H1 (cell line): Measurements from ENCODE around the gene NFX1. TPM values are rescaled to one million over a fixed set of nuclear protein-coding genes. Genes with fewer than 3 reads are reported as not detected.

Experiments used
- CTCF ChIA-PET: fragments of 300-600 bp; sonication (Branson Sonifier 250); formaldehyde crosslinking; loops from one replicate; lab custom pipeline; 2021; ENCODE audit not compliant: partially characterized antibody; lab: Charles Lee
- POLR2A ChIA-PET: fragments of 300-600 bp; sonication (Branson Sonifier 250); formaldehyde crosslinking; loops from one replicate; lab custom pipeline; 2021; ENCODE audit warnings: inconsistent platforms; ENCODE audit not compliant: partially characterized antibody; lab: Charles Lee
- DNase-seq, 2 experiments: peaks; one replicate each; pipeline versions ENCODE4 v3.0.0 to v3.0.0-alpha.2; 2010 to 2022; ENCODE audit warnings: low spot score in 2 of 2, low read depth in 1 of 2, mixed read lengths in 1 of 2
- FAIRE-seq: peaks from 2 replicates; lab custom pipeline; 2011; peaks lifted over from hg19 to GRCh38; lab: Jason Lieb, UNC
- H2AFZ ChIP-seq: 2 replicates; pipeline ENCODE4 v1.8.1; 2012; ENCODE audit warnings: low read length, inconsistent platforms
- H2AK5ac ChIP-seq: 2 replicates; pipeline ENCODE4 v1.6.1; 2013; ENCODE audit warnings: low read depth, low read length
- H2BK120ac ChIP-seq: replicated peaks from 2 replicates; pipeline ENCODE3; 2013; ENCODE audit warnings: low read depth, low read length, inconsistent platforms
- H2BK12ac ChIP-seq: 2 replicates; pipeline ENCODE4 v1.6.1; 2013; ENCODE audit warnings: low read depth, low read length
- H2BK15ac ChIP-seq: 2 replicates; pipeline ENCODE4 v1.6.1; 2013; ENCODE audit warnings: low read length
- H2BK20ac ChIP-seq: 2 replicates; pipeline ENCODE4 v1.6.1; 2013; ENCODE audit warnings: low read length
- H2BK5ac ChIP-seq: 2 replicates; pipeline ENCODE4 v1.6.1; 2013; ENCODE audit warnings: low read depth, low read length
- H3K14ac ChIP-seq: 2 replicates; pipeline ENCODE4 v1.6.1; 2013; ENCODE audit warnings: inconsistent platforms; ENCODE audit not compliant: insufficient read length
- H3K18ac ChIP-seq: 2 replicates; pipeline ENCODE4 v1.6.1; 2013; ENCODE audit warnings: low read length; ENCODE audit errors: extremely low read depth
- H3K23ac ChIP-seq: 2 replicates; pipeline ENCODE4 v1.6.1; 2013; ENCODE audit warnings: inconsistent platforms; ENCODE audit not compliant: insufficient read length
- H3K23me2 ChIP-seq: 2 replicates; pipeline ENCODE4 v1.6.1; 2013; ENCODE audit warnings: low read depth, low read length
- H3K27ac ChIP-seq: 2 replicates; pipeline ENCODE4 v1.6.1; 2011; ENCODE audit warnings: low read depth, low read length, inconsistent platforms
- H3K27me3 ChIP-seq, 4 experiments: replicated peaks in 1 of 4; 1 replicate in 1 of 4; 2 replicates in 3 of 4; pipeline versions ENCODE4 v1.6.1 to v1.8.1; 2011 to 2013; ENCODE audit warnings: low read length in 3 of 4, mild to moderate bottlenecking in 3 of 4, inconsistent platforms in 2 of 4, mixed read lengths in 2 of 4, moderate library complexity in 1 of 4; ENCODE audit not compliant: control insufficient read depth in 3 of 4, insufficient read depth in 3 of 4; ENCODE audit errors: extremely low read depth in 1 of 4
- H3K36me3 ChIP-seq, 4 experiments: 2 replicates each; pipeline versions ENCODE4 v1.6.1 to v1.8.1; 2011 to 2013; ENCODE audit warnings: mild to moderate bottlenecking in 4 of 4, low read length in 3 of 4, moderate library complexity in 2 of 4, control low read depth in 1 of 4, inconsistent platforms in 1 of 4; ENCODE audit not compliant: insufficient read depth in 4 of 4, control insufficient read depth in 2 of 4
- H3K4ac ChIP-seq: replicated peaks from 2 replicates; pipeline ENCODE3; 2013; ENCODE audit warnings: low read length, low read depth, mixed read lengths, inconsistent platforms; ENCODE audit not compliant: insufficient read length
- H3K4me1 ChIP-seq, 4 experiments: replicated peaks in 1 of 4; 1 replicate in 1 of 4; 2 replicates in 3 of 4; pipeline versions ENCODE4 v1.6.1 to v1.8.1; 2011 to 2013; ENCODE audit warnings: low read length in 3 of 4, inconsistent platforms in 2 of 4, mixed read lengths in 1 of 4; ENCODE audit not compliant: insufficient read depth in 4 of 4, control insufficient read depth in 3 of 4
- H3K4me2 ChIP-seq, 2 experiments: 2 replicates each; pipeline versions ENCODE4 v1.6.1 to v1.8.1; 2011 to 2013; ENCODE audit warnings: low read depth in 2 of 2, low read length in 2 of 2, control low read depth in 1 of 2, inconsistent platforms in 1 of 2, mild to moderate bottlenecking in 1 of 2; ENCODE audit not compliant: insufficient read depth in 1 of 2
- H3K4me3 ChIP-seq, 4 experiments: fragments of 200-600, 300-600 bp in 1 of 4; sonication (generic), shearing (Covaris generic), sonication (Bioruptor Twin) in 1 of 4; 2 replicates each; pipeline versions ENCODE4 v1.5.1 to v1.8.1; 2011 to 2016; ENCODE audit warnings: low read length in 4 of 4, low read depth in 3 of 4, control low read depth in 2 of 4, inconsistent platforms in 2 of 4, mild to moderate bottlenecking in 2 of 4, mixed read lengths in 1 of 4, moderate library complexity in 1 of 4; ENCODE audit not compliant: insufficient read depth in 2 of 4; ENCODE audit errors: extremely low read depth in 1 of 4
- H3K56ac ChIP-seq: replicated peaks from 2 replicates; pipeline ENCODE3; 2013; ENCODE audit warnings: low read depth, mild to moderate bottlenecking, mixed read lengths, low read length, inconsistent platforms; ENCODE audit not compliant: insufficient read length
- H3K79me1 ChIP-seq: 2 replicates; pipeline ENCODE4 v1.6.1; 2013; ENCODE audit warnings: low read depth, low read length, control low read depth
- H3K79me2 ChIP-seq, 2 experiments: 2 replicates each; pipeline versions ENCODE4 v1.6.1 to v1.8.1; 2012 to 2013; ENCODE audit warnings: low read length in 2 of 2, mild to moderate bottlenecking in 2 of 2, inconsistent platforms in 1 of 2; ENCODE audit not compliant: insufficient read depth in 2 of 2, control insufficient read depth in 1 of 2
- H3K9ac ChIP-seq, 4 experiments: replicated peaks in 1 of 4; 1 replicate in 1 of 4; 2 replicates in 3 of 4; pipeline versions ENCODE4 v1.6.1 to v1.8.1; 2011 to 2013; ENCODE audit warnings: low read depth in 3 of 4, low read length in 3 of 4, control low read depth in 2 of 4, mild to moderate bottlenecking in 2 of 4, moderate library complexity in 2 of 4, inconsistent platforms in 1 of 4; ENCODE audit errors: extremely low read depth in 1 of 4
- H3K9me3 ChIP-seq, 2 experiments: 2 replicates each; pipeline versions ENCODE4 v1.6.1 to v1.8.1; 2012 to 2013; ENCODE audit warnings: mild to moderate bottlenecking in 2 of 2, moderate library complexity in 2 of 2, control low read depth in 1 of 2, inconsistent platforms in 1 of 2, low read depth in 1 of 2, low read length in 1 of 2, mixed read lengths in 1 of 2; ENCODE audit not compliant: insufficient read depth in 2 of 2
- H4K20me1 ChIP-seq, 2 experiments: replicated peaks in 1 of 2; 2 replicates each; pipeline versions ENCODE3 to v1.8.1; 2011 to 2013; ENCODE audit warnings: inconsistent platforms in 2 of 2, low read length in 2 of 2, mild to moderate bottlenecking in 1 of 2; ENCODE audit not compliant: insufficient read depth in 2 of 2, control insufficient read depth in 1 of 2
- H4K5ac ChIP-seq: 2 replicates; pipeline ENCODE4 v1.6.1; 2013; ENCODE audit warnings: low read length, low read depth, mixed read lengths, inconsistent platforms; ENCODE audit not compliant: insufficient read length
- H4K8ac ChIP-seq: 2 replicates; pipeline ENCODE4 v1.8.0; 2013; ENCODE audit warnings: mild to moderate bottlenecking, moderate library complexity, low read length, inconsistent platforms; ENCODE audit not compliant: insufficient read depth; ENCODE audit errors: extremely low read depth
- H4K91ac ChIP-seq: replicated peaks from 2 replicates; pipeline ENCODE3; 2013; ENCODE audit warnings: low read length, mixed read lengths, inconsistent platforms; ENCODE audit not compliant: insufficient read length
- BRCA1 ChIP-seq: IDR thresholded peaks from 2 replicates; pipeline ENCODE4 v1.6.1; 2012; ENCODE audit warnings: low read depth, low read length, improper control_type of control experiment
- CREB1 ChIP-seq: IDR thresholded peaks from 2 replicates; pipeline ENCODE4 v1.6.1; 2012; ENCODE audit warnings: inconsistent platforms
- HDAC6 ChIP-seq: IDR thresholded peaks from one replicate; pipeline ENCODE4 v1.7.1; 2012; ENCODE audit warnings: low read depth, mild to moderate bottlenecking, inconsistent platforms, low read length, moderate library complexity
- JUND ChIP-seq: IDR thresholded peaks from 2 replicates; pipeline ENCODE4 v1.6.1; 2011; ENCODE audit warnings: mild to moderate bottlenecking, improper control_type of control experiment, low read length
- POU5F1 ChIP-seq: IDR thresholded peaks from 2 replicates; pipeline ENCODE4 v1.6.1; 2011; ENCODE audit warnings: low read depth, mild to moderate bottlenecking, low read length, moderate library complexity
- SP2 ChIP-seq: IDR thresholded peaks from 2 replicates; pipeline ENCODE4 v1.6.1; 2012; ENCODE audit warnings: mild to moderate bottlenecking, low read length, inconsistent platforms
- TAF7 ChIP-seq: optimal IDR thresholded peaks from 2 replicates; pipeline ENCODE3; 2011; ENCODE audit warnings: low read depth, mild to moderate bottlenecking, inconsistent platforms, low read length, moderate library complexity, borderline replicate concordance
- TCF12 ChIP-seq: IDR thresholded peaks from 2 replicates; pipeline ENCODE4 v1.6.1; 2011; ENCODE audit warnings: low read depth, mild to moderate bottlenecking, low read length
- WGBS, 2 experiments: shearing (Covaris generic) in 1 of 2; methylation state at CpG; one replicate each; pipeline versions ENCODE4 v1.1.6 to v1.1.7; 2013 to 2015; ENCODE audit warnings: low lambda C conversion rate in 2 of 2, mixed read lengths in 2 of 2, inconsistent platforms in 1 of 2, low coverage in 1 of 2, missing lambda C conversion rate in 1 of 2; ENCODE audit not compliant: insufficient replicate concordance in 2 of 2, insufficient coverage in 1 of 2, insufficient read length in 1 of 2; ENCODE audit errors: extremely low coverage in 1 of 2, missing lambda C conversion rate in 1 of 2; 5-methylcytosine and 5-hydroxymethylcytosine counted together
- polyA plus RNA-seq, 7 experiments: library from polyadenylated mRNA; depleted of rRNA in 3 of 7; stranded (reverse) in 5 of 7; unstranded in 2 of 7; fragments of >200 nt in 5 of 7; fragments of 200-250 nt in 2 of 7; gene quantifications; 1 replicate in 5 of 7; 2 replicates in 1 of 7; 4 replicates in 1 of 7; pipeline versions ENCODE4 v1.2.1 to v1.2.3, GENCODE V29; 2011 to 2013; ENCODE audit warnings: missing spikeins in 2 of 7, mixed read lengths in 2 of 7
- total RNA-seq: library from RNA; stranded (reverse); fragmentation: NEBNext Ultra II Directional; extraction: Animal tissue kit (Norgen Biotek cat#: 25700); gene quantifications from 2 replicates; pipeline ENCODE4 v1.2.1, GENCODE V29; 2021

Gene NFX1
- total and polyA plus RNA-seq, 2 of the 8 experiments (the other 6 are each of a cell fraction or from before 2014, with no cell fraction given), result 19.4 to 28.4 TPM

- Histone ChIP-seq H3K23ac (no peak overlapping the region), H3K9ac (no peak overlapping the region), H3K36me3 (peaks cover 10 to 44% (median 25%) of the 10 kb centered on the region in 4 experiments), H3K27ac (no peak overlapping the region), H3K9me3 (no peaks in the 10 kb centered on the region), H2AFZ (no peak overlapping the region), H2BK15ac (no peak overlapping the region), H2AK5ac (no peak overlapping the region), H4K5ac (no peak overlapping the region), H3K79me2 (no peaks in the 10 kb centered on the region), H2BK20ac (no peak overlapping the region), H3K4ac (no peak overlapping the region), H4K91ac (no peak overlapping the region), H4K8ac (no peak overlapping the region), H2BK120ac (no peak overlapping the region), H3K4me3 (no peak overlapping the region), H3K23me2 (no peaks in the 10 kb centered on the region), H2BK12ac (no peak overlapping the region), H3K56ac (no peak overlapping the region), H3K27me3 (no peaks in the 10 kb centered on the region), H3K18ac (no peak overlapping the region), H2BK5ac (no peak overlapping the region), H4K20me1 (peaks cover 0 to 1% of the 10 kb centered on the region in 2 experiments), H3K14ac (no peak overlapping the region), H3K4me1 (no peaks in the 10 kb centered on the region), H3K4me2 (no peak overlapping the region), H3K79me1 (no peaks in the 10 kb centered on the region)
- DNase-seq (no peak), FAIRE-seq (no peak)
- ChIA-PET CTCF (interaction anchor here (0.8 kb wide), 1 partner anchor 24 kb away, joined by 3 read pairs; no protein-coding TSS in a partner anchor), POLR2A (interaction anchor here (0.8 kb wide), 1 partner anchor 14 kb away, joined by 3 read pairs; no protein-coding TSS in a partner anchor)
- TF ChIP-seq JUND, result no peak
- no peak for TF ChIP-seq HDAC6
- no peak for TF ChIP-seq CREB1
- no peak for TF ChIP-seq TCF12
- TF ChIP-seq TAF7, result no peak
- TF ChIP-seq SP2, result no peak
- TF ChIP-seq POU5F1, result no peak
- no peak for TF ChIP-seq BRCA1
- WGBS, 2 experiments, result 88% methylated on average over 2 of the region's 2 CpGs; no CpG with 5 or more reads in 1 of the 2 experiments
Observed at GRCh38 chr9:33332011-33332410, 41.7 kb downstream of the NFX1 start.
